Superior temporal gyrus (tissue), 1 donor: Measurements from ENCODE around the gene PCTP.
A peak's percentile ranks its signal among the peaks of the same experiment; 100 is the strongest.

Experiments
- DNase-seq: peaks from one replicate; pipeline ENCODE4 v3.0.0-alpha.2; 2016; ENCODE audit errors: extremely low spot score

The PCTP gene

DNA sequence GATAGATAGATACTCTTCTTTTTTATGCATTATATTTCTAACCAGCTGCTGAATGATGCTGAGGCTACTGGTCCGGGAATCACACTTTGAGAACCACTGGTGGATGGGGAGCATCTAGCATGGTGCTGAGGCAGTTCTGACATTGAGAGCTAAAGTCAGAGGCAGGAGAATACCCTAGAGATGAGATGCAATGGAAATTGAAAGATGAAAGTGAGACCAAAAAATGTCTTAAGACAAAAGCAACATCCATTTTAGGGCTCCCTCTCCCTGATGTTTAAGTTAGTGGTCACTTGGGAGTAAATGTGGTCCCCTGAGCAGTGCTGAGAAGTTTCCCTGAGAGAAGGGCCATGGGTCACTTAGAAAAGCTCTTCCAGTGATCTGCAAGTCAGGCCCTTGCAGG is 6.8 kb downstream of the PCTP start:
- no peak for DNase-seq

DNA sequence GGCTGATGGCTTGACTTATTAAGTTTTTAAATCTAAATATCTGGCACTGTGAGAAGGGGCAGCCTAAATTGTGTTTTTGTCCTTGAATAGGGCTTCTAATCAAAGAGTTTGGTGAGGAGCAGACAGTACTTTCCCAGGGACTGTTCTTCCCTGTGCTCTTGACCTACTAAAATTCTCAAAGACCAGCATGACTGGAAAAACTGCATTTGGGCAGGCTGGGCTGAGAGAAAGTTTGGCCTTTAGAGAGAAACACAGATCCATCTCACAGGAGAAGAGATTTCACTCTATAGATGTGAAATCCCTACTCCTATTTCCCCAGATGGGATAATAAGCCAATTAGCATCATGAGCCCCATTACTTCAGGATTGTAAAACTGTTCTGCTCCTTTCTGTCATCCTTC is 7.3 kb downstream of the PCTP start:
- DNase-seq = no peak

DNA sequence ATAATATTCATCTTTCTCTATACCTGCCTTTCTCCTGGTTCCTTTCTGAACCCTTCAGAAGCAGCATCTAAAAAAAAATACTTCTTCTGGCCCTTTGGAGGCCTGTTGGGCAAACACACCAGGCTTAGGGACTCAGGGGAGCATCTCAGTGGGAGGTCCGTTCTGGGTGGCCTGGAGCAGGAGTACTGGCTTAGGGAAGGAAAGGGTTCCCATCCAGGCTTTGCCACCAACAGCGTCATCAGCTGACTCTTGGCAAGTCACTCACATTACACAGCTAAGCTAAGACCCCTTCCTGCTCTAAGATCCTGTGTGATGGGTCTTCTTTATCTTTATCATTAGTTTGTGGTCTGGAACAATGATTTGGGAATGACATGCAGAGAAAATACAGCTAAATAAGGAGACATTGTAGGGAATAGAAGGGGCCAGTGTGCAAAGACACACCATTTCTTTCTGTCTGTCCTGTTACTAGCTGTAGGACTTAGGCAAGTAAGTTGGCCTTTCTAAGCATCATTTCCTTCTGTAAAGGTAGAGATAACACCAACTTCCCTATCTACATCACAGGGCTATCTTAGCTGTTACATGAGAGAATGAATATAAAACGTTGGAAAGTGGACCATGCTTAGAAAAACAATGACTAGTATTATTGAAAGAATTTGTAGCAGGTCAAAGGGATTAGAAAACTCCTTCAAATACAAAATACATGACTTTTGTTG is 9.9 kb downstream of the PCTP start:
- DNase-seq = no peak

GRCh38 chr17:55762086-55762858 is 11.4 kb downstream of the PCTP start:
- DNase-seq = no peak

DNA sequence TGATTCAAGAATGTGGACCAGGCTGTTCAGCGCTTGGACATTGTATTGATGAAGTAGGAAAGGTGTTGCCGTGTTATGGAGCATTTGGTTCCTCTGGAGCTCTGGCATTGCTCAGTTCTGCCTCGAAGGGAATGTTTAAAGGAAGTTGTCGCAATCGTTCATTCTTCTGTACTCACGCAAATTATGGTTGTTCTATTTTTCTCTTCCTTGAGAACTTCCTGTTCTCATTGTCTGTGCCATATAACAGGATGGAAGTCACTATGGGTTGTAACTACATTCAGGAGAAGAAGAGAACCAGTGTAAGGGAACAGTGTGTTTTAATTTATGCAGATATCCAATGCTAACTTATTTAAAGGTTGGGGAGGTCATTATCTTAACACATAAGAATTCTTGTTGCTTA is 13.0 kb downstream of the PCTP start:
- DNase-seq = no peak

GRCh38 chr17:55764610-55765009 is 13.8 kb downstream of the PCTP start:
- DNase-seq = no peak

- no peak for DNase-seq
Measured at GRCh38 chr17:55765472-55765871, 14.6 kb downstream of the PCTP start.

DNA sequence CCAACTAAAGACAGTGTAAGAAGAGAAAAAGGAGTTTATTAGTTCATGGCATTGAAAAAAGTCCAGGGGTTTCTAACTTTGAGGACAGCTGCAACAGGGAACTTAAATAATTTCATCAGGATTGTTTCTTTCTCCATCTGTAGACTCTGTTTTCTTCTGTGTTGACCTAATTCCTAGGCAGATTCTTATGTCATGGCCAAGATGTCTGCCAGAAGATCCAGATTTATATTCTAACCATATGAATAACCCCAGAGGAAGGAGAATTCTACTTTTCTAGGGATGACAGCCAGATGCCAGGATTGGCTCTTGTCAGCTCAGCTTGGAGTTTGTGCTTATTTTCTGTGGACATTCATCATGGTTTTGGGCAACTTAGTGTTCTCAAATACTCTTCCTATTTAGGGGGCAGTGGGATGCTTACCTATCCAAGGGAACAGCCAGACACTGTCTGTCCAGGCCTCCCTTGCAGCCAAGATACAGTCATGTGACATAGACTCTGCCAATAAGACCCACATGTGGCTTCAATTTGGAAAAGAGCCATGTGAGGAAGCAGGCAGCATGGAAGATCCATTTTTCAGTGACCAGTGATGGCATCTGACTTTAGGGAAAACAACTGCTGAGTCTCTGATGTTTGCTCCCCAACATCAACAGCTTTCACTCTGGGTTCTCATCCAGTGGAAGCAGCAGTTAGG is 18.2 kb downstream of the PCTP start:
- no peak for DNase-seq

GRCh38 chr17:55769625-55770000 is 18.8 kb downstream of the PCTP start:
- no peak for DNase-seq

DNA sequence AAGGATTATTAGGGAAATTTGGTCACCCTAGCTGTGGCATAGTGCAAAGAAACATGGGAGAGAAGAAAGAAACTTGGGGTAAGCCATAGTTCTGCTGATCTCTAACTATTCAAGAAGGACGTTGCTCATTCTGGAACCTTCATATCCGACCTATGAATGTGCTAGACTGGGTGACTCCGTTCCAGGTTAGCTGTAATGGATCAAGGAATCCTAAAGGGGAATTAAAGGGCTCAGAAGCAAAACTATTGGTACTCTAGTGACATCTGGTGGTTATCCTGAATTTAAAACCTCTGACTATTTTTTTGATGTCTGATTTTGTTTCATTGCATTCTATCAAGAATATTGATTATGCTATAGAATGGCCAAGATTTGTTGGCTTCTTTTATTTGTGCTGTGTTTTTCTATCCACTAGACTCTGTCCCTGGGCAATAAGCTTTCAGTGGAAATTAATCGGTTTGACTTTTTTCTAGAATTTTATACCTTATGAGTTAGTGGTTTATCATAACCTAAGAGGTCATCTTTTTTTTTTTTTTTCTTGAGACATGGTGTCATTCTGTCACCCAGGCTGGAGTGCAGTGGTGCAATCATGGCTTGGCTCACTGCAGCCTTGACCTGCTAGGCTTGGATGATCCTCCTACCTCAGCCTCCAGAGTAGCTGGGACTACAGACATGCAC is 19.5 kb downstream of the PCTP start:
- peak; percentile 82 for DNase-seq

DNA sequence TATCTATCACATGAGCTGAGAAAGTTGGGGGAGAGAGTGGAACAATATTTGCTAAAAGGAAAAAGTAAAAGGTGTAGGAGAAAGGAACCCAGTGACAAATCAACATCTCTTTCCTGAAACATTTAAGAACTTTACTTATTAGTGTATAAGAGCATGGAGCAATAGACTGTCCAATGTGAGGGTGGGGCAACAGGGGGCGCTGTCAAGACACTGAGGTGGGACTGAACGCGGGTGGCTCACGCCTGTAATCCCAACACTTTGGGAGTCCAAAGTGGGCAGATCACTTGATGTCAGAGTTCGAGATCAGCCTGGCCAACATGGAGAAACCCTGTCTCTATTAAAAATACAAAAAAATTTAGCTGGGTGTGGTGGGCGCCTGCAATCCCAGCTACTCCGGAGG is 21.2 kb downstream of the PCTP start:
- no peak for DNase-seq

DNA sequence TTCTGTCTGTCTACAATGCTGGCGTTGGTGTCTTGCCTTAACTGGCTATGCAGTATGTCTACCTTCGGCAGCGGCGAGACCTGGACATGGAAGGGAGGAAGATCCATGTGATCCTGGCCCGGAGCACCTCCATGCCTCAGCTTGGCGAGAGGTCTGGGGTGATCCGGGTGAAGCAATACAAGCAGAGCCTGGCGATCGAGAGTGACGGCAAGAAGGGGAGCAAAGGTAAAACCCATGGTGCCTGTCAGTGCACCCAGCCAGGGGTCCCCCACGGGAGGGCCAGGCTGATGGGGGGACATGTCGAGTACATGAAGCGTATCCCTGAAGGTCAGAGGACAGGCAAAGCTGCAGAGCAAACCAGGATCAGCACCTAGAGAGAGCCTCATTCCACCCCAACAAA is 22.8 kb downstream of the PCTP start:
- no peak for DNase-seq

GRCh38 chr17:55774846-55775271 is 24.0 kb downstream of the PCTP start:
- DNase-seq = no peak

- no peak for DNase-seq
Measured at GRCh38 chr17:55776271-55776670, 25.4 kb downstream of the PCTP start.

DNA sequence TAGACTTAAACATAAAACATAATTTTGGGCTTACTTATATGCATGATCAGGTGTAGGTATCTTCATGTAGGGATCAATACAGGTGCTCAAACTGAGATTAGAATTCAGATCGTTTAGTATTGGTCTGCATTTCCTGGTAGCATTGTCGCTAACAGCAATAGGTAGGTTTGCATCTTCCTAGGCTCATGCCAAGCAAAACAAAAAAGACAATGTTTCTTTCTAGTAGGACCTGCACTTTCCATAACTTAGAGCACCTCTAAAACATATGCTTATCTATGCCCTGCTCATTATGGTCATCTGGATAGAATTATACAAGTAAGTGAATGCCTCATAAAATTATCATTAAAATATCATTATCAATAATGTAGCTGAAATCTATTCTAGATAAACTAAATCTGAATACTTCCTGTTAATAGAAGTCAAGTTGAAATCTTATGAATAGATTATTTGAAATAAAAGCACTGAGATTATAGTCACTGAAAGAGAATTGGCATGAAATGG is 26.7 kb downstream of the PCTP start:
- no peak for DNase-seq

DNA sequence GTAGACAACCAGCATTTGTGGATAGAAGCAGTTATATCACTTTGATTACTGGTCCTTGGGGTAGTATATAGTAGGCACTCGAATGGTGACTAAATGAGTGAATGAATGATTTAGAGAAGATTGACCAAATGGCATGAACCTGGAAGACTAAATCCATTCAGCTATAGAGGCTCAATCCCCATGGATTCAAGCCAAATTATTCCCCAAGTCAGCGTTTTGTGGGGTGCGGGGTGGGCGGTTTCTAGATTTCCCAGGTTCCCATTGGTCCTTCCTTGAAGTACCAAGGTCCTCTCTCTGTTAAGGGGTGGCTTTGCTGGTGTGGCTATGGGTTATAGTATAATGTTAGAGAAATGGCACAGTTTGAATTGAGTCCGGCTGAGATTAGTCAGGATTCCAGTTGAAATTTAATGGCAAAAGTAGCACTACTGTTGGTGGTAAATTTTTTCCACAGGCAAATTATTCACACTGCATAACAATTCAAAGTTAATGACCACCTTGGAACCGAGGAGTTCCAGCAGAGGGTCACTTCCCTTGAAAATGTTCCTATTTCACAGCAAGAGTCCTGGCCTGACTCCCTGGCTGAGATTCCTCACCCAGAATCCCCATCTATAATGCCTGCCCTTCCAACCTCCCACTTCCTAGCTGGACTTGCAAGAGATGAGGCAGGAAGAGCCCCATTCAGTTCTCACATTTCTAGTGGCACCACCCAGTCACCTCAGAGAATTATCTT is 27.7 kb downstream of the PCTP start:
- DNase-seq = no peak

DNA sequence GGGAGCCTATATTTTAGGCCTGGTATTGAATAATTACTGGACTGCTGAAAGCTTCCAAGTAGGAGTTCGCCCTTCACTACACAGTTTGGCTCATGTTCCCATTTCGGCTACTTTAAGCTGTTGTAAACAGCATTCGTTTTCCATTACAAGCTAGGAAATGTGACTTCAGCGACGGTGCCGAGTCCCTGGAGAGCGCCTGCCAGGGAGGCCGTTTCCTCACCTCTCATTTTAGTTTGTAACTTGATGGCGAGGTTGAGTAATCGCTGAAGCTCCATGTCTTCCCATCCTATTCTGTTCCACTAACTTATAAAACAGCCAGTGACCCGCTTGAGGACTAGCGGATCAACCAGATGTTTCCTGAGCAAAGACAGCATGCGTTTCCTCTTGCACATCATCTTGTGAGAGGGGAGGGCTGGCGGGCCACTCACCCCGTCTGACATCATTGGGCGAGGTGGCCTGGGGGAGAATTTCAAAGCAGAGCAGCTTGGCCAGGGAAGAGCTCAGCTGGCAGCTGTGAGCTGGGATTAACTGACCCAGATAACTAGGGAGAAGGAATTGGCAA is 32.9 kb downstream of the PCTP start:
- DNase-seq = no peak

GRCh38 chr17:55784666-55785065 is 33.8 kb downstream of the PCTP start:
- no peak for DNase-seq

DNA sequence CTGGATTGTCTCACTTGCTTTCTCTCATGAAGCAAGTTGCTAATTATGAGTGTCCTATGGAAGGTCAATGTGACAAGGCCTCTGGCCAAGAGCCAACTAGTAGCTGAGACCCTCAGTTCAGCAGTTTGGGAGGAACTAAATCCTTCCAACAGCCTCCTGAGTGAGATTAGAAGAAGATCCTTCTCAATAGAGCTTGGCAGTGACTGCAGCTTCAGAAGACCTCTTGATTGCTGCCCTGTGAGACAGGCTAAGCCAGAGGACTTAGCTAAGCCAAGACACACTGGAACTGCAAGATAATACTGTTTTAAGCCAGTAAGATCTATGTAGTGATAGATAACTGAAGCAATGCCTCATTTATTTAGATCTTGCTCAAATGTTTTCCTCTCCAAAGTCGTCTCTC is 34.3 kb downstream of the PCTP start:
- DNase-seq = no peak

- DNase-seq = no peak
Measured at GRCh38 chr17:55793272-55793671, 42.4 kb downstream of the PCTP start.
